ENCODE measurements around the gene PRKAR1B. TPM values are rescaled to one million over a fixed set of nuclear protein-coding genes. Genes with fewer than 3 reads are reported as not detected.
A peak's percentile ranks its signal among the peaks of the same experiment; 100 is the strongest.

PRKAR1B gene
- total and polyA plus RNA-seq, 10 donors, result 9.9 to 39.5 (median 23.5) TPM

- intact Hi-C loops (cut with DNase I; ENCODE audit: low total_unique reads), result no loop called here
- no peaks in the 10 kb centered on the region for H3K36me3 ChIP-seq
- peaks cover 0 to 14% (median 8%) of the 10 kb centered on the region in 6 donors for H3K4me1 ChIP-seq
- peaks cover 0 to 11% (median 3%) of the 10 kb centered on the region in 8 donors for H3K9me3 ChIP-seq
- no peak overlapping the region for H3K4me3 ChIP-seq
- no peak overlapping the region for H3K27ac ChIP-seq
- H3K27me3 ChIP-seq (replicated peaks in 1 of 7), result no peaks in the 10 kb centered on the region
- no peak for DNase-seq
- no peak for TF ChIP-seq POLR2AphosphoS5 (IDR thresholded peaks at IDR 0.05)
- no peak for TF ChIP-seq POLR2A (IDR thresholded peaks at IDR 0.05)
- no peak for TF ChIP-seq CTCF (IDR thresholded peaks at IDR 0.05 in 8 of 11, conservative IDR thresholded peaks at IDR 0.05 in 3 of 11)
- WGBS, 5 donors, result 95 to 99% (median 97%) methylated on average over 5 of the region's 5 CpGs
Measured at GRCh38 chr7:721619-722248, 5.3 kb downstream of the PRKAR1B start.

GRCh38 chr7:716636-717035 is 10.4 kb downstream of the PRKAR1B start:
- peaks cover 0 to 14% (median 0%) of the 10 kb centered on the region in 7 donors for H3K27me3 ChIP-seq (replicated peaks in 1 of 7)
- H3K36me3 ChIP-seq, result no peaks in the 10 kb centered on the region
- peak; percentile 37 for DNase-seq
- peaks cover 0 to 8% (median under 1%) of the 10 kb centered on the region in 8 donors for H3K9me3 ChIP-seq
- peaks cover 0 to 11% (median 4%) of the 10 kb centered on the region in 6 donors for H3K4me1 ChIP-seq
- WGBS, 5 donors, result 79 to 85% (median 81%) methylated on average over 11 of the region's 11 CpGs
- H3K4me3 ChIP-seq, result no peak overlapping the region
- intact Hi-C loops (cut with DNase I; ENCODE audit: low total_unique reads), result no loop called here
- no peak overlapping the region for H3K27ac ChIP-seq
- no peak for TF ChIP-seq POLR2A (IDR thresholded peaks at IDR 0.05)
- no peak for TF ChIP-seq POLR2AphosphoS5 (IDR thresholded peaks at IDR 0.05)
- no peak for TF ChIP-seq CTCF (IDR thresholded peaks at IDR 0.05 in 8 of 11, conservative IDR thresholded peaks at IDR 0.05 in 3 of 11)

- peaks cover 0 to 15% (median 4%) of the 10 kb centered on the region in 6 donors for H3K4me1 ChIP-seq
- peak; percentile 31 for DNase-seq
- peaks cover 0 to 4% (median 0%) of the 10 kb centered on the region in 8 donors for H3K9me3 ChIP-seq
- peaks cover 0 to 17% (median 0%) of the 10 kb centered on the region in 7 donors for H3K27me3 ChIP-seq (replicated peaks in 1 of 7)
- no peak overlapping the region for H3K27ac ChIP-seq
- intact Hi-C loops (cut with DNase I; ENCODE audit: low total_unique reads), result no loop called here
- WGBS, 5 donors, result 73 to 82% (median 81%) methylated on average over 10 of the region's 10 CpGs
- no peak overlapping the region for H3K4me3 ChIP-seq
- H3K36me3 ChIP-seq, result no peaks in the 10 kb centered on the region
- TF ChIP-seq POLR2AphosphoS5 (IDR thresholded peaks at IDR 0.05) (no peak), POLR2A (IDR thresholded peaks at IDR 0.05) (no peak), CTCF (IDR thresholded peaks at IDR 0.05 in 8 of 11, conservative IDR thresholded peaks at IDR 0.05 in 3 of 11) (no peak)
Measured at GRCh38 chr7:716222-716621, 10.9 kb downstream of the PRKAR1B start.

- intact Hi-C loops (cut with DNase I; ENCODE audit: low total_unique reads), result no loop called here
- Histone ChIP-seq H3K27me3 (replicated peaks in 1 of 7) (peaks cover 0 to 18% (median 0%) of the 10 kb centered on the region in 7 donors), H3K9me3 (no peaks in the 10 kb centered on the region), H3K4me1 (peaks cover 0 to 25% (median 4%) of the 10 kb centered on the region in 6 donors), H3K4me3 (no peak overlapping the region), H3K36me3 (peaks cover 0 to 4% (median 0%) of the 10 kb centered on the region in 6 donors), H3K27ac (no peak overlapping the region)
- 89 to 95% (median 92%) methylated on average over 13 of the region's 13 CpGs for WGBS, 5 donors
- DNase-seq, result peak; percentile 54
- TF ChIP-seq POLR2AphosphoS5 (IDR thresholded peaks at IDR 0.05), result peak in 1 of 3 donors; percentile 12
- TF ChIP-seq POLR2A (IDR thresholded peaks at IDR 0.05), result no peak
- no peak for TF ChIP-seq CTCF (IDR thresholded peaks at IDR 0.05 in 8 of 11, conservative IDR thresholded peaks at IDR 0.05 in 3 of 11)
Measured at GRCh38 chr7:714251-714671, 12.8 kb downstream of the PRKAR1B start.
